Transverse colon (tissue), 4 donors: ENCODE results near the gene SAMD8. TPM values are rescaled to one million over a fixed set of nuclear protein-coding genes. Genes with fewer than 3 reads are reported as not detected.
"Not testable (repeated sequence)": the region's sequence is repeated elsewhere in the genome, so short reads cannot be mapped to it uniquely, and the experiment has no call there.

Experiments
- DNase-seq: peaks from one replicate; pipeline ENCODE4 v3.0.0-alpha.2; 2019
- H3K27ac ChIP-seq, 4 donors: fragments of 200-600 bp; sonication (generic); 2 replicates each; pipeline ENCODE4 v1.5.1; 2016 to 2018; ENCODE audit warnings: inconsistent platforms in 4 of 4
- H3K27me3 ChIP-seq: fragments of 200-600 bp; sonication (generic); 2 replicates; pipeline ENCODE4 v1.5.1; 2017; ENCODE audit warnings: inconsistent platforms
- H3K36me3 ChIP-seq, 4 donors: fragments of 200-600 bp; sonication (generic); 2 replicates each; pipeline ENCODE4 v1.5.1; 2017 to 2019; ENCODE audit warnings: inconsistent platforms in 4 of 4
- H3K4me1 ChIP-seq, 4 donors: fragments of 200-600 bp; sonication (generic); 2 replicates each; pipeline ENCODE4 v1.5.1; 2017 to 2020; ENCODE audit warnings: inconsistent platforms in 4 of 4
- H3K4me3 ChIP-seq, 4 donors: fragments of 200-600 bp; sonication (generic); 1 replicate in 1 of 4; 2 replicates in 3 of 4; pipeline versions ENCODE4 v1.5.1 to v1.6.1; 2017 to 2019; ENCODE audit warnings: inconsistent platforms in 4 of 4
- H3K9me3 ChIP-seq, 2 donors: fragments of 200-600 bp; sonication (generic); 2 replicates each; pipeline ENCODE4 v1.5.1; 2017 to 2019; ENCODE audit warnings: inconsistent platforms in 2 of 2
- CTCF ChIP-seq, 5 experiments: fragments of 200-600 bp in 3 of 5; fragments of 450-650 bp in 2 of 5; sonication (generic) in 3 of 5; IDR thresholded peaks; 1 replicate in 2 of 5; 2 replicates in 3 of 5; pipeline ENCODE4 v1.5.1; 2016 to 2017; ENCODE audit warnings: antibody characterized with exemption in 5 of 5, inconsistent platforms in 3 of 5, mild to moderate bottlenecking in 2 of 5, moderate library complexity in 1 of 5
- EP300 ChIP-seq: sonication (generic); formaldehyde crosslinking; IDR thresholded peaks from one replicate; pipeline ENCODE4 v1.6.1; 2017; ENCODE audit warnings: antibody characterized with exemption, low read depth
- POLR2A ChIP-seq: fragments of 450-650 bp; IDR thresholded peaks from one replicate; pipeline ENCODE4 v1.6.1; 2016; ENCODE audit warnings: antibody characterized with exemption, mild to moderate bottlenecking, moderate library complexity
- POLR2AphosphoS5 ChIP-seq, 3 donors: sonication (generic); formaldehyde crosslinking; IDR thresholded peaks; one replicate each; pipeline ENCODE4 v1.6.1; 2016; ENCODE audit warnings: antibody characterized with exemption in 3 of 3
- WGBS, 2 donors: methylation state at CpG; one replicate each; pipeline ENCODE4 v1.1.5; 2018; ENCODE audit warnings: low coverage in 1 of 2; 5-methylcytosine and 5-hydroxymethylcytosine counted together
- in situ Hi-C, 4 donors: fragments of 200-750 bp; cut with MboI; loops; one replicate each; pipeline versions ENCODE4 v1.15.0 to v1.15.1; 2017; ENCODE audit warnings: low sequenced_read_pairs in 3 of 4, low pct_ligation_motif_present in 1 of 4, low pct_unique_long_range_greater_than_20kb in 1 of 4
- intact Hi-C: fragments of 100-400 bp; cut with DNase I; formaldehyde crosslinking; loops from one replicate; pipeline ENCODE4 v1.15.1; 2023; ENCODE audit warnings: low total_unique reads
- total RNA-seq, 4 donors: library from RNA; depleted of rRNA; stranded (reverse); fragments of >200 nt; gene quantifications; one replicate each; pipeline ENCODE4 v1.1.0, GENCODE V29; 2016

Gene SAMD8
- total RNA-seq, 4 donors from 2014 or later, result 4.6 to 26.6 (median 17.7) TPM

- no peaks in the 10 kb centered on the region for H3K27me3 ChIP-seq
- 11 to 61% methylated on average over 1 of the region's 1 CpG for WGBS, 2 donors
- no peak overlapping the region for H3K4me3 ChIP-seq
- no peak for DNase-seq
- TF ChIP-seq POLR2A (no peak), POLR2AphosphoS5 (IDR thresholded peaks at IDR 0.05) (no peak), CTCF (IDR thresholded peaks at IDR 0.05) (no peak), EP300 (no peak)
- peaks cover 0 to 11% (median 2%) of the 10 kb centered on the region in 4 donors for H3K36me3 ChIP-seq
- H3K4me1 ChIP-seq, result peaks cover 0 to 26% (median 15%) of the 10 kb centered on the region in 4 donors
- intact Hi-C loops (no loop called here), in situ Hi-C loops (no loop called here)
- H3K9me3 ChIP-seq, result no peaks in the 10 kb centered on the region
- peak overlapping the region in 2 of 4 donors; percentile 20 to 22 for H3K27ac ChIP-seq
Observed at GRCh38 chr10:75181073-75181472, 69.6 kb downstream of the SAMD8 start.

GRCh38 chr10:75186310-75186709, 74.9 kb downstream of the SAMD8 start:
- H3K4me1 ChIP-seq, result peaks cover 0 to 41% (median 13%) of the 10 kb centered on the region in 4 donors
- no peaks in the 10 kb centered on the region for H3K27me3 ChIP-seq
- WGBS, 2 donors, result 35% methylated on average over 4 of the region's 4 CpGs; no CpG with 5 or more reads in 1 of the 2 donors
- H3K27ac ChIP-seq, result peak overlapping the region in 2 of 4 donors; percentile 9 to 44
- H3K36me3 ChIP-seq, result peaks cover 0 to 5% (median 0%) of the 10 kb centered on the region in 4 donors
- DNase-seq, result no peak
- TF ChIP-seq CTCF (IDR thresholded peaks at IDR 0.05) (no peak), EP300 (no peak), POLR2A (no peak), POLR2AphosphoS5 (IDR thresholded peaks at IDR 0.05) (no peak)
- H3K4me3 ChIP-seq, result no peak overlapping the region
- in situ Hi-C loops, result no loop called here
- intact Hi-C loops, result loop anchor here (5.0 kb wide), 1 partner anchor 51 kb away; the partner anchor contains the start of gene COMTD1
- H3K9me3 ChIP-seq, result no peaks in the 10 kb centered on the region

- no peaks in the 10 kb centered on the region for H3K36me3 ChIP-seq
- in situ Hi-C loops (no loop called here), intact Hi-C loops (loop anchor here (5.0 kb wide), 1 partner anchor 49 kb away; the partner anchor contains the start of gene COMTD1)
- H3K4me3 ChIP-seq, result no peak overlapping the region
- DNase-seq, result peak; percentile 68
- H3K9me3 ChIP-seq, result no peaks in the 10 kb centered on the region
- 43 to 69% methylated on average over 2 to 3 of the region's 3 CpGs for WGBS, 2 donors
- peak overlapping the region in 3 of 4 donors; percentile 32 to 50 (median 39) for H3K27ac ChIP-seq
- no peaks in the 10 kb centered on the region for H3K27me3 ChIP-seq
- peaks cover 3 to 56% (median 28%) of the 10 kb centered on the region in 4 donors for H3K4me1 ChIP-seq
- TF ChIP-seq POLR2A (no peak), EP300 (no peak), POLR2AphosphoS5 (IDR thresholded peaks at IDR 0.05) (peak in 1 of 3 donors; percentile 6), CTCF (IDR thresholded peaks at IDR 0.05) (peak; percentile 61 to 81 (median 70))
Observed at GRCh38 chr10:75187961-75188426, 76.5 kb downstream of the SAMD8 start.

GRCh38 chr10:75188522-75188921, 77.1 kb downstream of the SAMD8 start:
- H3K9me3 ChIP-seq, DNase-seq, in situ Hi-C loops, H3K36me3 ChIP-seq, H3K4me3 ChIP-seq, H3K27me3 ChIP-seq: not testable (repeated sequence)
- Histone ChIP-seq H3K4me1 (peaks cover 3 to 61% (median 30%) of the 10 kb centered on the region in 4 donors), H3K27ac (peak overlapping the region in 3 of 4 donors; percentile 32 to 50 (median 39))
- intact Hi-C loops, result loop anchor here (5.0 kb wide), 1 partner anchor 49 kb away; the partner anchor contains the start of gene COMTD1
- 88 to 100% methylated on average over 3 to 9 of the region's 9 CpGs for WGBS, 2 donors
